ENCODE measurements around the gene VSIG4.

Gene VSIG4

DNA sequence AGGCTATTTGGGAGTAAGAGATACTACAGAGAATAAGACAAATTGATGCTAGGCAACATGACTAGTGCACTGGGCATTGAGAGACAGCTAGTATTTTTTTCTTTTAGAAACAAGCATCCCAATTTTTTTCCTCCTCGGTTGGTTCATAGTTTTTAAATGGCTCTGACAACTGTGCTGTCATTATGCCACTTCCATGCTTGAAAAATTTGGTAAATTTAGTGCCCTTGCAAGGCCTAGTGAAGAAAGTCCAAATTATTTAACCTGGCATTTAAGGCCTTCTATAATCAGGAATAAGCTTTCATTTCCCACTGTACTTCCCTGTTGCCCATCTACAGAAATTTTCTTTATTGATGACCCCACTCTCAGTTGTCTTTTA is 15.8 kb downstream of the VSIG4 start:
- no peak for DNase-seq (ENCODE audit: low read depth, low spot score)
- no peaks in the 10 kb centered on the region for H3K36me3 ChIP-seq (ENCODE audit: insufficient read depth, insufficient read length, low read length)
- H3K4me3 ChIP-seq (ENCODE audit: insufficient read length, low read depth): no peak overlapping the region
- no peaks in the 10 kb centered on the region for H3K9me3 ChIP-seq (ENCODE audit: insufficient read depth, low read length)
- no peaks in the 10 kb centered on the region for H3K27me3 ChIP-seq (ENCODE audit: insufficient read depth, insufficient read length)
- TF ChIP-seq SUZ12 (IDR thresholded peaks at IDR 0.05; ENCODE audit: extremely low read depth, insufficient read depth, insufficient read length) (no peak), ZNF274 (IDR thresholded peaks at IDR 0.05; ENCODE audit: low read depth, low read length) (no peak), YY1 (IDR thresholded peaks at IDR 0.05; ENCODE audit: insufficient read depth, insufficient read length) (no peak)
- no peaks in the 10 kb centered on the region for H3K4me1 ChIP-seq (ENCODE audit: insufficient read depth, insufficient read length)
- H3K9ac ChIP-seq (ENCODE audit: insufficient read length, low read depth): no peak overlapping the region

DNA sequence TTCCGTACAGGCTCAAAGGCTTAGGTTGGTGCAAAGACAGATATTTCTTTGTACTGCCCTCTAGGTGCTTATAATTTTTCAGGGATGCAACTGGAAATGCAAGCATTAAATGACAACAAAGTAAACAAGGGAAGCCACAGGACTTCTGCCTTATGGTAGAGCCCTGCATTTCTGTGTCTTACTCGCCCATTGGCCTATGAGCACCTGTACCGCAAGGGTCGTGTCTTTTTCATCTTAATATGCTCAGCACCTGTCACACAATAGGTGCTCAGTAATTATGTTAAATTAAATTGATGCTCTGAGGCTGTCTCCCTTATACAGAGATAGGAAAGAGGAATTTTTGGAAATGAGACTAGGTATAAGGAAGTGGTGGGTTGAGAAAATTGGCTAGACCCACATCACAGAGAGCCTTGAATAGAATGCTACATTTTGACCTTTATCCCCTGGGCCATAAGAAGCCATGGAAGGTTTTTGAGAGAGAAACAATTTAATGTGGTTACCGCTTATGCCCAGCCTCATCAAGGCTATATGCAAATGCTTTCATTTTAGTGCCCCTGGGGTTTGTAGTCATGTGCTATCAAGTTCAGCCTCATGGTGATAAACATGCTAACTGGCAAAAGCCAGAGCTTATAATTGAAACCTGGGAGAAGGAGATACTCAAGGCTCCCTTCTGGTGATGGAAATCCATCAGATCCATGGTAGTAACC is 16.3 kb downstream of the VSIG4 start:
- Histone ChIP-seq H3K4me1 (ENCODE audit: insufficient read depth, insufficient read length) (no peaks in the 10 kb centered on the region), H3K36me3 (ENCODE audit: insufficient read depth, insufficient read length, low read length) (no peaks in the 10 kb centered on the region), H3K9me3 (ENCODE audit: insufficient read depth, low read length) (no peaks in the 10 kb centered on the region), H3K9ac (ENCODE audit: insufficient read length, low read depth) (no peak overlapping the region), H3K4me3 (ENCODE audit: insufficient read length, low read depth) (no peak overlapping the region), H3K27me3 (ENCODE audit: insufficient read depth, insufficient read length) (no peaks in the 10 kb centered on the region)
- DNase-seq (ENCODE audit: low read depth, low spot score): no peak
- TF ChIP-seq YY1 (IDR thresholded peaks at IDR 0.05; ENCODE audit: insufficient read depth, insufficient read length): no peak
- no peak for TF ChIP-seq ZNF274 (IDR thresholded peaks at IDR 0.05; ENCODE audit: low read depth, low read length)
- no peak for TF ChIP-seq SUZ12 (IDR thresholded peaks at IDR 0.05; ENCODE audit: extremely low read depth, insufficient read depth, insufficient read length)

DNA sequence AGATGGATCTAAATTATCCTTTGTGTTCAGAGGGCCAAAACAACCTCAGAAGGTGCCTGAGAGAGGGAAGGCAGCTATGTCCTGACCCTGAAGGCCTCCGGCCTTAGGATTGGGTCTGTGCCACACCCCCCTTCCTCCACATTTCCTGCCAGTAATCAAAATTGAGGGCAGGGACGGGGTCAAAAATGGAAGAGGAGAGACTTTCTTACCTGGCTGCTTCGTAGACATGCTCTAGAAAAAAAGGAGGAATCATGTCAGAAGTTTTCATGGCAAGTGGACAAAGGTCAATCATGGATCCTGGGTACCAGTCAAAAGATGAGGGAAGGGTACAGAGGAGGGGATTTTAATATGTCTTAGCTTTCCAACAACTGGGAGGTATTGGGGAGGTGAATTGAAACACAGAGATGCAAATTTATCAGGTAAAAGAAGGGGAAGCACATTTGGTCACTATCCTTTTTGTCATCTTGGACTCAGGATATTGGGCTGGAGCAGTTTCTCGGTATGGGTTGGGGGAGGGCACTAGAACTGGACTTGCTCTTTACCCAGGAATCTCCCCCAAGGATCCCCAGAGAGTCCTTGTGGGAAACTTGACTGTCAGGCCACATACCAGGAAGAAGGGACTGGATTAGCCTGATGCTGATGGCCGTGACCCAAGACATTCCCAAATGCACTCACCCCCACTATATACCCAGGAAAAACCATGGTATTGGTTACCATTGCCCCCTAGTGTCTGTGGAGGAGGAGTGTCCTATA is 17.1 kb downstream of the VSIG4 start:
- DNase-seq (ENCODE audit: low read depth, low spot score): peak; percentile 27

DNA sequence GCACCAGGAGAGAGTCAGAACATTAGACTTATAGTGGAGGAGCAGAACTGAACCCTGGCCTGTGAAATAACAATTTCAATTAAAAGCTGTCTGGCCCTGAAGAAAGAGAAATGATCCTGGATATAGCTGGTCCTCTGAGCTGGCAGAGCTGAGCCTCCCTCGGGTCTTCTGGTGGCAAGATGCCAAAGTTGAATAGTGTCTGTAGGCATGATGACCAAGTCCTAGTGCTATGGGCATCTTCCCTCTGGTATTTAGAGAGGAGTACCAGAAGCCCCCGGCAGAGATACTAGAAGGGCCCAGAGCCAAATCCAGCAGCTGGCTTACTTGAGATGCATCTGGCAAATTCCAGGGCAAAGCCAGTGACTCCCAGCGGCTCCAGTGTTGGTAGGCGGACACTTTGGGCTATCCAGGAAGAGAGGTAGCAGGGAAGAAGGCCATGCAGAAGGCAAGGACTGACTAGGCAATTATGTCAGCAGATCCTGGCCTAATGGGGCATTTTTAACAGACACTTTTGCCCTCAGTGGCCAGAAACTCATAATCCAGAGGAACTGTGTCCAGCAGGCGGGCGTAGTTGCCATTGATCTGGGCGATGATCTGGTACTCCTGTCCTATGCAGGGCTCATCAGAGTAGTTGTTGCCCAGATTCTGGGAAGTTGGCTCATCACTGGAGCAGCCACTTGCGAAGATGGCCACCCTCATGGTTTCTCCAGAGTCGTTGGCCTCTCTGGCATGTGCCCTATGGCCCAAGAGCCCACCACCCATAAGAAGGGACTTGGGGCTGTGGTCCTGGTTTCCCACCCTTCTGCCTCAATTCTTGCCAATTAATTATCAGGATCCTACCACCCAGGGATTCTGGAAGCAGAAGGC is 17.9 kb downstream of the VSIG4 start:
- TF ChIP-seq SUZ12 (IDR thresholded peaks at IDR 0.05; ENCODE audit: extremely low read depth, insufficient read depth, insufficient read length) (no peak), YY1 (IDR thresholded peaks at IDR 0.05; ENCODE audit: insufficient read depth, insufficient read length) (no peak), ZNF274 (IDR thresholded peaks at IDR 0.05; ENCODE audit: low read depth, low read length) (no peak)
- DNase-seq (ENCODE audit: low read depth, low spot score): no peak
- Histone ChIP-seq H3K27me3 (ENCODE audit: insufficient read depth, insufficient read length) (no peaks in the 10 kb centered on the region), H3K4me1 (ENCODE audit: insufficient read depth, insufficient read length) (no peaks in the 10 kb centered on the region), H3K9ac (ENCODE audit: insufficient read length, low read depth) (no peak overlapping the region), H3K36me3 (ENCODE audit: insufficient read depth, insufficient read length, low read length) (no peaks in the 10 kb centered on the region), H3K9me3 (ENCODE audit: insufficient read depth, low read length) (no peaks in the 10 kb centered on the region), H3K4me3 (ENCODE audit: insufficient read length, low read depth) (no peak overlapping the region)

More for the DNA sequence above, 17.1 kb downstream of the VSIG4 start:
- no peak overlapping the region for H3K4me3 ChIP-seq (ENCODE audit: insufficient read length, low read depth)
- H3K27me3 ChIP-seq (ENCODE audit: insufficient read depth, insufficient read length): no peaks in the 10 kb centered on the region
- no peaks in the 10 kb centered on the region for H3K36me3 ChIP-seq (ENCODE audit: insufficient read depth, insufficient read length, low read length)
- no peaks in the 10 kb centered on the region for H3K4me1 ChIP-seq (ENCODE audit: insufficient read depth, insufficient read length)
- TF ChIP-seq ZNF274 (IDR thresholded peaks at IDR 0.05; ENCODE audit: low read depth, low read length): no peak
- TF ChIP-seq YY1 (IDR thresholded peaks at IDR 0.05; ENCODE audit: insufficient read depth, insufficient read length): no peak
- TF ChIP-seq SUZ12 (IDR thresholded peaks at IDR 0.05; ENCODE audit: extremely low read depth, insufficient read depth, insufficient read length): no peak
- H3K9me3 ChIP-seq (ENCODE audit: insufficient read depth, low read length): no peaks in the 10 kb centered on the region
- H3K9ac ChIP-seq (ENCODE audit: insufficient read length, low read depth): no peak overlapping the region

DNA sequence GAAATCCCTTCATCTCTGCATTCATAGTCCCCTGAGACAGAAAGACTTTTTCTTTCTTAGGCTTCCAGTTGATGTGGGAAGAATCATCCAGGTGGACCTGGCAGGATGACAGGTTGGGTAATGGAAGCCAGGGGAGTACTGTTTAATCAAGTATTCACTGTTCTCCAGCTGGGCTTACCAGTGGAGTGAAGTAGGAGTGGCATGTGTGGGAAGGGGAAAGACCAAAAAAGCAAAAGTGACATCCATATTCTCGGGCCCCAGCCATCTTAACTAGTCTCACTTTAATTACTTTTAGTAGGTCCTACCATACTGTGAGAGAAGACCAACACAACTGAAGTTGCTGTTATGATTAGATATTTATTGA is 18.5 kb downstream of the VSIG4 start:
- TF ChIP-seq YY1 (IDR thresholded peaks at IDR 0.05; ENCODE audit: insufficient read depth, insufficient read length) (no peak), SUZ12 (IDR thresholded peaks at IDR 0.05; ENCODE audit: extremely low read depth, insufficient read depth, insufficient read length) (no peak)
- Histone ChIP-seq H3K27me3 (ENCODE audit: insufficient read depth, insufficient read length) (no peaks in the 10 kb centered on the region), H3K36me3 (ENCODE audit: insufficient read depth, insufficient read length, low read length) (no peaks in the 10 kb centered on the region), H3K9ac (ENCODE audit: insufficient read length, low read depth) (no peak overlapping the region), H3K4me1 (ENCODE audit: insufficient read depth, insufficient read length) (no peaks in the 10 kb centered on the region), H3K9me3 (ENCODE audit: insufficient read depth, low read length) (no peaks in the 10 kb centered on the region), H3K4me3 (ENCODE audit: insufficient read length, low read depth) (no peak overlapping the region)
- DNase-seq (ENCODE audit: low read depth, low spot score): no peak

DNA sequence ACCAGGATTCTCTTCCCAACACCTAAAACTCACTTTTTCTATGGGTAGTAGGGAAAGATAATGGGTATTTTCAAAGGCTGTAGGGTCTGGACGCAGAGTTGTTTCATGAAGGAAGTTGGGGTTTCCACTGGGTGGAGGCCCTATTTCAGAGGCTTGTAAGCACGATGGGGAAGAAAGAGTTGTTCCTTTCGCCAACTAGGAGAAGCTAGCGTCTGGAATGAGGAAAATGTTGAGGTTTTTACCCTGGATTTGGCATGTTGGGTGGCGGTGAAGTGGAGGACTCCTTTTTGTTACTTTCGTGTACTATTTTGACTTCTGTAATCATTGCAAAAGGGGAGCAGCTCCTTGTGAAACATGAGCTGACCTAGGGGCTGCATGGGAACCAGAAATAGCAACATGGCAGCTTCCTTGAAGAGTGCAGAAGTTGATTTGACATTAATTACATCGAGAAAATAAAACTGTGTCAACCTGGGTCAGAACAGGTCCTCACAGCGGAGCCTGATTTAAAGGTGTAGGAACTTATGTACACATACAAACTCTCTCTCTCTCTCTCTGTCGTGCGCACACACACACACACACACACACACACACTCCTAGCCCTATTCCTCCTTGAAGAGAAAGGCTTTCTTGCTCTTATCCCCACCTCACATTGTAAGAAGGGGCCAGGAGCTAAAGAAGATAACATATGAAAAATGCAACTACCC is 19.1 kb downstream of the VSIG4 start:
- H3K4me1 ChIP-seq (ENCODE audit: insufficient read depth, insufficient read length): no peaks in the 10 kb centered on the region
- H3K36me3 ChIP-seq (ENCODE audit: insufficient read depth, insufficient read length, low read length): no peaks in the 10 kb centered on the region
- no peak for DNase-seq (ENCODE audit: low read depth, low spot score)
- H3K27me3 ChIP-seq (ENCODE audit: insufficient read depth, insufficient read length): no peaks in the 10 kb centered on the region
- no peak for TF ChIP-seq YY1 (IDR thresholded peaks at IDR 0.05; ENCODE audit: insufficient read depth, insufficient read length)
- TF ChIP-seq ZNF274 (IDR thresholded peaks at IDR 0.05; ENCODE audit: low read depth, low read length): no peak
- TF ChIP-seq SUZ12 (IDR thresholded peaks at IDR 0.05; ENCODE audit: extremely low read depth, insufficient read depth, insufficient read length): no peak
- H3K4me3 ChIP-seq (ENCODE audit: insufficient read length, low read depth): no peak overlapping the region
- no peak overlapping the region for H3K9ac ChIP-seq (ENCODE audit: insufficient read length, low read depth)
- no peaks in the 10 kb centered on the region for H3K9me3 ChIP-seq (ENCODE audit: insufficient read depth, low read length)

Data from NT2/D1 (cell line).